Fibroblast of peridontal ligament (primary cell): ENCODE data around the gene ANK3.

Source experiments
- DNase-seq: peaks from one replicate; pipeline ENCODE4 v3.0.0-alpha.2; 2010; ENCODE audit errors: extremely low read depth

Gene ANK3

GRCh38 chr10:60281792-60282353 is 107.8 kb downstream of the ANK3 start:
- DNase-seq, result no peak

- DNase-seq, result peak; percentile 80
Measured at GRCh38 chr10:60281331-60281730, 108.3 kb downstream of the ANK3 start.

- DNase-seq, result no peak
Measured at GRCh38 chr10:60280475-60280874, 109.2 kb downstream of the ANK3 start.

- no peak for DNase-seq
Measured at GRCh38 chr10:60277656-60278055, 112.0 kb downstream of the ANK3 start.

- no peak for DNase-seq
Measured at GRCh38 chr10:60276232-60276631, 113.4 kb downstream of the ANK3 start.

GRCh38 chr10:60271319-60272040 is 118.2 kb downstream of the ANK3 start:
- DNase-seq, result no peak

GRCh38 chr10:60270426-60270825 is 119.2 kb downstream of the ANK3 start:
- DNase-seq, result no peak

GRCh38 chr10:60267802-60268201 is 121.9 kb downstream of the ANK3 start:
- no peak for DNase-seq

GRCh38 chr10:60266513-60266912 is 123.2 kb downstream of the ANK3 start:
- DNase-seq, result no peak

GRCh38 chr10:60262647-60263126 is 127.0 kb downstream of the ANK3 start:
- DNase-seq, result no peak

GRCh38 chr10:60260321-60260720 is 129.4 kb downstream of the ANK3 start:
- DNase-seq, result no peak

GRCh38 chr10:60258429-60258797 is 131.3 kb downstream of the ANK3 start:
- no peak for DNase-seq

- no peak for DNase-seq
Measured at GRCh38 chr10:60257767-60258428, 131.8 kb downstream of the ANK3 start.

GRCh38 chr10:60254776-60255175 is 134.9 kb downstream of the ANK3 start:
- DNase-seq, result no peak

- no peak for DNase-seq
Measured at GRCh38 chr10:60253484-60253883, 136.2 kb downstream of the ANK3 start.

GRCh38 chr10:60252688-60253087 is 137.0 kb downstream of the ANK3 start:
- DNase-seq, result no peak

GRCh38 chr10:60246382-60246781 is 143.3 kb downstream of the ANK3 start:
- DNase-seq, result no peak

GRCh38 chr10:60239228-60239627 is 150.4 kb downstream of the ANK3 start:
- DNase-seq, result no peak

- no peak for DNase-seq
Measured at GRCh38 chr10:60238759-60239100, 150.9 kb downstream of the ANK3 start.

GRCh38 chr10:60237977-60238758 is 151.5 kb downstream of the ANK3 start:
- peak; percentile 90 for DNase-seq

- peak; percentile 91 for DNase-seq
Measured at GRCh38 chr10:60236869-60237524, 152.7 kb downstream of the ANK3 start.

- DNase-seq, result peak; percentile 42
Measured at GRCh38 chr10:60235001-60235400, 154.7 kb downstream of the ANK3 start.
